ENCODE data around the gene ME2. TPM values are rescaled to one million over a fixed set of nuclear protein-coding genes. Genes with fewer than 3 reads are reported as not detected.

ME2 gene
- total RNA-seq, 1 donor from 2014 or later: 51.8 TPM

DNA sequence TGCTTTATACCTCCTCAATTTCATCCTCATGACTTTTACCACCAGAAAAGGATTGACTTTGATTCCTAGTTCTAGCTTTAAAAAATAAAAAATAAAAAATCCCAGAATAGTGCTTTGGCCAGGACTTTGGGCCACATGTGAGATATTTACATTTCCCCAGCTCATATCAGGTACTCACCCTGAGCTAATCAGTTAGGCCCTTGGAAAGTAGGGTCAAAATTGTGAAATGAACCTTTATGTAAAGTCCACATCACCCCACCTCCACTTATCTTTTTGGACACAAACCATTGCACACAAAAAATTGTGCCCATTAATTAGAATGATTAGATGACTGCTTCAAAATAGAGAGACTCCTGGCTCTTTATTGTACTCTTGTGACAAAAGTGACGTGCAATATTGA is 17.2 kb downstream of the ME2 start:
- Mint-ChIP-seq H3K9me3 (ENCODE audit: low read depth) (peaks cover 7% of the 10 kb centered on the region), H3K27me3 (no peaks in the 10 kb centered on the region), H3K4me1 (ENCODE audit: low read depth) (peaks cover 18% of the 10 kb centered on the region), H3K27ac (peak overlapping the region; percentile 80), H3K36me3 (ENCODE audit: insufficient read depth) (peaks cover 25% of the 10 kb centered on the region), H3K4me3 (ENCODE audit: low read depth) (no peak overlapping the region)
- TF ChIP-seq CTCF (IDR thresholded peaks at IDR 0.05; ENCODE audit: unreplicated experiment): no peak
- no peak for DNase-seq (ENCODE audit: low spot score, unreplicated experiment)

DNA sequence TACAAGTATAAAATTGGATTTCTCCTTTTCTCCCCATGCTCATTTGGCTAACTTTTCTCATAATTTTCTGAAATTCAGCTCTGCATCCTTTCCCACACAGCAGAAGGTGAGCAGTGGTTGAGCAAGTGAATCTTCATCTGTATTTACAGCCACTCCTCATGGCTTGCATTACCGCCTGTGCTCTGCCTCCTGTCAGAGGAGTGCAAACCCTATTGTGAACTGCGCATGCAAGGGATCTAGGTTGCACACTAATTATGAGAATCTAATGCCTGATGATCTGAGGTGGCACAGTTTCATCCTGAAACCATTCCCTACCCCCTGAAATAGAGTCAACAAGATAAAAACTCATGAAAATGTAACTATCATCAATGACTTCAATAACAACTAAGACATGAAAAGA is 20.0 kb downstream of the ME2 start:
- no peak for DNase-seq (ENCODE audit: low spot score, unreplicated experiment)
- Mint-ChIP-seq H3K27me3 (no peaks in the 10 kb centered on the region), H3K27ac (no peak overlapping the region), H3K9me3 (ENCODE audit: low read depth) (peaks cover 7% of the 10 kb centered on the region), H3K36me3 (ENCODE audit: insufficient read depth) (peaks cover 25% of the 10 kb centered on the region), H3K4me3 (ENCODE audit: low read depth) (no peak overlapping the region), H3K4me1 (ENCODE audit: low read depth) (peaks cover 37% of the 10 kb centered on the region)
- TF ChIP-seq CTCF (IDR thresholded peaks at IDR 0.05; ENCODE audit: unreplicated experiment): no peak

- TF ChIP-seq CTCF (IDR thresholded peaks at IDR 0.05; ENCODE audit: unreplicated experiment): no peak
- Mint-ChIP-seq H3K36me3 (ENCODE audit: insufficient read depth) (peaks cover 40% of the 10 kb centered on the region), H3K4me3 (ENCODE audit: low read depth) (no peak overlapping the region), H3K27ac (peak overlapping the region; percentile 26), H3K27me3 (no peaks in the 10 kb centered on the region), H3K4me1 (ENCODE audit: low read depth) (peaks cover 20% of the 10 kb centered on the region), H3K9me3 (ENCODE audit: low read depth) (peaks cover 12% of the 10 kb centered on the region)
- no peak for DNase-seq (ENCODE audit: low spot score, unreplicated experiment)
Observed at GRCh38 chr18:50902797-50903196, 23.9 kb downstream of the ME2 start.

DNA sequence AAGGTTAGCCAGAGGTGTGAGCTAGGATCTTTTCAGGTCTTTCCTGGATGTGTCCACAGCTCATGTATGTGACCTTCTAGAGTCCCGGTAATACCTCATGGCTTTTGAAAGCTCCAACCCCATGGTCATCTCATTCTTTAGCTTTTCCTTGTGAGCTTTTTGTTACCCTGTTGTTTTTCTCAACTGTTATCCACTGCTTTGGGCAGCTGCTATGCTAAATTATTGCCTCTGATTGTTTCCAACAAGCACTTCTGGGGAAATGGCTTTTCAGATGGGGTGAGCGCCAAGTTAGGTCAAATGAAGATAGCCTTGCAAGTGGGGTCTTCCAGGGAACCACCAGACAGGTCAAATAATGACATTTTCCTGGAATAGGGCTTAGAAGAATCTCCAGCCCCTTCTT is 27.9 kb downstream of the ME2 start:
- Mint-ChIP-seq H3K4me3 (ENCODE audit: low read depth) (no peak overlapping the region), H3K36me3 (ENCODE audit: insufficient read depth) (peaks cover 40% of the 10 kb centered on the region), H3K27me3 (no peaks in the 10 kb centered on the region), H3K4me1 (ENCODE audit: low read depth) (peaks cover 12% of the 10 kb centered on the region), H3K27ac (no peak overlapping the region), H3K9me3 (ENCODE audit: low read depth) (peaks cover 5% of the 10 kb centered on the region)
- TF ChIP-seq CTCF (IDR thresholded peaks at IDR 0.05; ENCODE audit: unreplicated experiment): no peak
- DNase-seq (ENCODE audit: low spot score, unreplicated experiment): no peak

DNA sequence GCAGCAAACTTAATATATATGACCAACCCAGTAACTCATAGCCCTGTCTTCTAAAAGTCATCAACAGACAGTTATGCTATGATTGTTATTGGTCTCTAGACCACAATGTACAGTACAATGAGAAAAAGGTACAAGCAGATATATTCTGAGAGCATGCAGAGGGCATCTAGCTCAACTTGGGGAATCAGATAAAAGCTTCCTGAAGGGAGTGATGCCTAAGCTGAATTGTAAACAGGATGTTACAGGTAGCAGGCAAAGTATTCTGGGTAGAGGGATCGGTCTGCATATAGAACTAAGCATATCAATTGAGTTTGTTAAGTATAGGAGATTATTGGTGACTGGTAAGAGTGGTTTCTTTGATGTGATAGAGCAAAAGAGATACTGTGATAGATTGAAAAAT is 30.3 kb downstream of the ME2 start:
- Mint-ChIP-seq H3K9me3 (ENCODE audit: low read depth) (peaks cover 5% of the 10 kb centered on the region), H3K36me3 (ENCODE audit: insufficient read depth) (peaks cover 44% of the 10 kb centered on the region), H3K27me3 (no peaks in the 10 kb centered on the region), H3K27ac (no peak overlapping the region), H3K4me3 (ENCODE audit: low read depth) (no peak overlapping the region), H3K4me1 (ENCODE audit: low read depth) (no peaks in the 10 kb centered on the region)
- DNase-seq (ENCODE audit: low spot score, unreplicated experiment): no peak
- TF ChIP-seq CTCF (IDR thresholded peaks at IDR 0.05; ENCODE audit: unreplicated experiment): no peak
